HG02642 (cell line): ENCODE measurements around the gene TMEM72.

Experiments
- ATAC-seq: cut with Tn5 transposase; IDR thresholded peaks from one replicate; pipeline ENCODE4 v1.9.1; 2021; ENCODE audit warnings: mild to moderate bottlenecking; ENCODE audit not compliant: unreplicated experiment, poor library complexity

Gene TMEM72

DNA sequence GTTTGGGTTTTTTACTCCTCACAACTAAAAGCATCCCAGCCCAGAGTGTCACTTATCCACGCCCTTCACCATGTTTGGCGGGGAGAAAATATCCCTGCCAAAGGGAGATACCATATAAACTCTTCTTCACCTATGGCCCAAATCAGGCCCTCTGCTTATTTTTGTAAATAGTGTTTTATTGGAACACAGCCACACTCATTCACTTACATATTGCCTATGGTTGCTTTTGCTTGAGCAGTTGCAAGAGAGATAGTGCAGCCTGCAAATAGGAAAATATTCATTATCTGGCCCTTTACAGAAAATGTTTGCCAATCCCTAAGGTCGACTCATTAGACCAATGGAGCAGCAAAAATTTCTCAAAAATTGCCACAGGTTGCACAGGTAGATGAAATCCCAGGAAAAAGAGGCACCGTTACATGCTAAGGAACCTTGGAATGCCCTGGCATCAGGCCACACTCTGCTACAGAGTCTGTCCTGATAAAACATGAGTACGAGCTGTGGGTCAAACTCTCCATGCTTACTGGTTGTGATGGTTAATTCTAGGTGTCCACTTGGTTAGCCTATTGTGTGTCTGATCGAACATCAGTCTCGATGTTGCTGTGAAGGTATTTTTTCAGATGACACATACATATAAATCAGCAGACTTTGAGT, 40.6 kb downstream of the TMEM72 start:
- no peak for ATAC-seq

DNA sequence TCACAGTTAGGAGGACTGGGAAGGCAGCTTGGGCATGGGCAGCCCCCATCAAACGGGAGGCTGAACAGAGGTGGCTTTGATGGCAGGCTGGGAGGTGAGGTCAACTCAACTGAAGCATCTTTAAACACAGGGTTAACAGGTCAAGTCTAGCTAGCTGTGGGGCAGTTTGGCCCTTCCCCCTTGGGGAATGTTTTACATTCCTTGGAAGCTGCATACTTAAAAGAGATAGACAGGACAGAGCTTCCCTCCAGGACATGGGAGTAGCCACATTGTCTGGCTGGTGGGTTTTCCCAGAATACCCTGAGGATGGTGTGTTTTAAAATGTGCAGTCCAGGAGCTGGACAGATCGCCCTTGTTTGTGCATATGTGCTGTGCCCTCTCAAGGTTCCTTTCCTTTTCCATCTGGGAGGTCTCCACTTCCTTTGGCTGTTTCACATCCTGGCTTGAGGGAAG, 41.7 kb downstream of the TMEM72 start:
- no peak for ATAC-seq

DNA sequence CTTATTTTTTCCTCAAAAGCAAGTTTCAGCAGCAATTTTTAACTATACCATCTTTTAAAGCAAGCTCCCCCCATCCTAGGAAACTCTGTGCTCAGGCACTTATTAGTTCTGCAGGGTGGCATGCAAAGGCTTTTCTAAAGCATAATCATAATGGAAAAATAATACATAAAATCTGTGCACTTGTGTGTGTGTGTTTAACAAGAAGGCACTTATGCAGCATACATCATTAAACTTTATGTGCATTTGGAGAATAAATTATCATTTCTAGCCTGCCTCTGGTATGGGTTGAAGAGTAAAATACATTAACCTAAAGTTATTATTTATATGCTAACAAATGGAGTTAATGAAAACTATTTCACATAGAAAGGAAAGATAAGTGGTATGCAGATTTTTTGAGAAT, 42.9 kb downstream of the TMEM72 start:
- ATAC-seq = no peak

DNA sequence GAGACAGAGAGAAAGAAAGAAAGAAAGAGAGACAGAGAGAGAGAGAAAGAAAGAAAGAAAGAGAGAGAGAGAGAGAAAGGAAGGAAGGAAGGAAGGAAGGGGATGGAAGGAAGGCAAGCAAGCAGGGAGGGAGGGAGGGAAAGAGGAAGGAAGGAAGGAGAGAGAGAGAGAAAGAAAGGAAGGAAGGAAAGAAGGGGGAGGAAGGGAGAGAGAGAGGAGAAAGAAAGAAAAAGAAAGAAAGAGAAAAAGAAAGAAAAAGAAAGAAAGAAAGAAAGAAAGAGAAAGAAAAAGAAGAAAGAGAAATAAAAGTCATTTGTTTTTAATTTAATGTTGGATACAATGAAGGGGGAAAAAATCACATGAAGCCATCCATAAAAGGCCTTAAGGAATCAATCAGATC, 43.8 kb downstream of the TMEM72 start:
- no peak for ATAC-seq

DNA sequence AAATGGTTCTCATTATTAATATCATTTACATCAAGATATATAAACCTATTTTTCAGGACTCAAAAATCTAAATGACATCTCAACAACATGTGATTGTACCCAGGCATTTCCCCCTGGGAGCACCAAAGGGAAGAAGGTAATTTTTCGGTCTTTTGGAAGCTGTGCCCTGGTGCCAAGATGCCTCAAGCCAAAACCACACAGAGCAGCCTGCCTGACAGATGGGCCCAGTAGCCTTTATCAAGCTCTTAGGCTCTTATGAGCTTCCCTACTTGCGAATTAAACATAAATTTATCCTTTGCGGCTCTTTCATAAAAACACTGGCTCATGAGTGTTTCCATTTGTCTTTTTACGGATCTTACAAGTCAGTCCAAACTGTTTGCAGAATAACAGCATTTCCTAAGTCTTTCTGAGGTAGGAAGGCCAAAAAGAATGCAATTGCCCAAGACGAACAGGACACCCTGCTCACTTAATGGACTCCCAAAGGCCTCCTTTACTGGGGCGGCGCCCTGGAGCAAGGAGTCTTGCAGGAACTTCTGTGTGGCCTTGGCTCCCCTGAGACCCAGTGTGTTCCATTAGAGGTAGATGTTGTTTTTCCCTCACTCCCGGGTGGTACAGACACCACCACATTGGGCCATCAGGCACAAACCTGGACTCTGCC, 44.4 kb downstream of the TMEM72 start:
- no peak for ATAC-seq

DNA sequence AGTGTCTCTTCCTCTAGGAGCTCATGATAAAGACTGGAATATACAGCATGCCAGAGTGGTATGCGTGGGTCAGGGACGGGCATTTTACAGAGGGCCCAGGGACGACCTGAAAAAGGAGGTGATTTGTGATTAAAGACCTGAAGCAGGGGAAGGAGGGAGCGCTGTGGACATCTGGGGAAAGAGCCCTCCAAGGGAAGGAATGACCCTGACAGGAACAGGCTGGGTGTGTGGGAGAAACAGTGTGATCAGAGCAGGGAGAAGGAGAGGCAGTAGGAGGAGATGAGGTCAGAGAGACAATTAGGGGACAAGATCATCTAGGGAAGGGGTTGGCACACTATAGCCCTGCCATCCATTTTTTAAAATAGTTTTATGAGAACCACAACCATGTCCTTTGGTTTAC, 45.1 kb downstream of the TMEM72 start:
- no peak for ATAC-seq

DNA sequence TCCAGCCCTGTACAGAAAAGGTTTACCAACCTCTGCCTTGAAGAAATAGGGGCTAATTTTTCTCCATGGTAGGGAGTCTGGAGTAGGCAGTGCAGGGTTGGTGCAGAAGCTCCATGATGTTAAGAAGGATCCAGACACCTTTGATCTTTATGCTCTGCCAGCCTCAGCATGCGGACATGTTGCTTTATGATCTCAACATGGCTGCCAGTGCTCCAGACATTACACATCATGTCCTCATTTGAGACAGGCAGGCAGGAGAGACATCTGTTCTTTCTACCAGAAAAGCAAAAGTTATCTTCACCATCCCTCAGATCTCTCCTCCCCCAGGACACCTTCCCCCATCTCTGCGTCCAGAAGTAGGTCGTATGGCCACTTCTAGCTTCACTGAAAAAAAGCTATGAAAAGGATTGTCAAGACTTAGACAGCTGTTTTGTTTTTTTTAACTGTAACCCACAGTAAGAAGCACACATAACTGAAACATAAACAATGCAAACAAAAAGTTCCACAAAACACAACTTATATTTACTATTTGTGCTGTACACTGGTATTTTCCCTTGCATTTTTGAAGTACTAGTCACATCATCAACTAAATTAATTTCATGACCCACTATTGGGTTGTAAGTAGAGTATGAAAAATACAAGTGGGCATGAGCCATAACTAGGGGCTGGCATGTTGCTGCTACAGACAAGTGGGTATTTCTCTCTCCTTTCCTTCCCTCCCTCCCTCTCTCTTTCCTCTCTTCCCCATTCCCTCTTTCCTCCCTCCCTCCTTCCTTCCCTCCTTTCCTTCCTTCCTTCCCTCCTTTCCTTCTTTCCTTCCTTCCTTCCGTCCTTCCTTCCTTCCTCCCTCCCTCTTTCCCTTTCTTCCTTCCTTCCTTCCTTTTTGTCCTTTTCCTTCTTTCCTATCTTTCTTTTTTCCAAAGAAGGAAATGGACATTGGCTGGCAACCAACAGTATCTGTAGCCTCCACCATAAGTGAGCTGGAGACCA, 45.9 kb downstream of the TMEM72 start:
- ATAC-seq = no peak

DNA sequence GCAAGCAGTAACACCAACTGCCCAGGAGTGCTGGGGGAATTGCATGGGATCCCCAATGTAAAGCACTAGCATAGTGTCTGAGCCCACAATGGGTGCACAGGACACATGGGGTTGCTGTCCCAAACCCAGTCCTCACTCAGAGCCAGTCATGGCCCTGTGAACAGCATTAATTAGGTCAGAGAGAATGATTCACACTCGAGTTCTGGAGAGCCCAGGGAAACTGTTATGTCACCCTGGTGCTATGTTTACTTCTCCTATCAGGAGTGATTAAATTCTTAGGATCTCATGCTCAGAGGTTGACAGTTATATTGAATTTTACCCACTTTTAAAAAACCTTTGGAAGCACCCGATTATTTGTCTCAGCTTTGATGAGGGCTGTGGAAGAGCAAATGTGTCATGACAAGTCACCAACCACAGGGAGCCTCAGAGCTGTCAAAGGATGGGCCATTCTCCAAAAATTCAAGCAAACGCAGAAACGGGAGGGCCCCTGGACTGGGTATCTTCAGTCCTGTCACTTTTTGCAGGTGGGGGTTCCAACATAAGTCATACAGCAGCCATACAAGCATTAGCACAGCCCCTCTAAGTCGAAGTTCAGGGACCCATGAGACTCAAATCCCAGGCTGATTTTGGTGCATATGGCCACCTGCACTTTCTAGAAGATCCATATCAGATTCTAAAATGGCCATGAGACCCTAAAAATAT, 47.2 kb downstream of the TMEM72 start:
- ATAC-seq = no peak

DNA sequence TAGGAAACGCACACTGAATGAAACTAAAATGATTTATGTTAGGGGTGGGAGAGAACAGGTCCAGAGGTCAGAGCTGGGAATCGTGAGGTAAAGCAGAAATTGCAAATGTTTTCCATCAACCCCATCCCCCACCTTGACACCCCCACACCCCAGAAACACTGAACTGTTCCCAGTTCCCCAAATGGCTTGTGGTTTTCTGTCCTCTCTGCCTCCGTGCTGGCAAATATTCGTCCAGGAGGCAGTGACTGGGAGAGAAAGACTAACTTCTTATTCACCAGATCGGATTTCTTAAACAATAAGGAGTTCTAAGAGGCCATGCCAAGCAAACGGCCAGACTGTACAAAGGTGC, 47.7 kb downstream of the TMEM72 start:
- no peak for ATAC-seq

DNA sequence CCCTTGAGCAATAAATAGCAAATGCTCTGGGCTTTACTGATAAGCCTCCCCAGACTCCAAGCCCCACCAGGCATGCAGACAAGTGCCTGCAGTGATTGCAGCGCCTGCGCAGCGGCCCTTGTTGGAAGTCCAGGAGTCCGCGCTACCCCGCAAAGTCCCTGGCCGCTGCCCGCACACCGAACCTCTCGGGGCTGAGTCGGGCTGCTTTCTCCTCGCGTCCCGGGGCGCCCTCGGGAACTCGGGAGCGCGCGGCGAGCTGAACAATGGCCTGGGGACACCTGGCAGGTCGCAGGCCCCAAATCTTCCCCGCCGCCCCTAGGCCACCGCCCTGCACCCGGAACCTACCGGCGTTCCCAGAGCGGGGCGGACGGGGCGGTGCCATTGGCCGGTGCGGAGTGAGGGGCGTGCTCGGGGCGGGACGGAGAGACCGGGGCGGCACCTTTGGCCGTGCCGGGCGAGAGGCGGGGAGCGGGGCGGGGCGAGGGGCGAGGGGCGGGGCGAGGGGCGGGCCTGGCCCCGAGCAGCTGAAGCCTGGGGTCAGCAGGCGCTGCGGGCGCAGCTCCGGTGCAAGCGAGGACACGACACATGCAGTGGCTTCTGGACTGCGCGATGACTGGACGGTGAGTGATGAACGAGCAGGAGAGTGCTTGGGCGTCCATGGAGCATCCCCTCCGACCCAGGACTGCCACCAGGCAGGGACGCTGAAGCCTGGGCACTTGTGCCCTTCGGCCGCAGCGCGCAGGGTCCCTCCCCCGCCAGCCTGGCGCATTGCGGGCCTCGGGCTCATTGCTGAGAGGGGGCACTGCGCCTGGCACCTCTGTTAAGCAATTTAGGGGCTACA, 48.3 kb downstream of the TMEM72 start, which contains the start of gene RASSF4:
TSS of gene RASSF4 (plus strand) at position 556 of the 841 bp plus-strand sequence. CDS start 10,401 bp downstream, outside the sequence.
- peak; percentile 98 for ATAC-seq

DNA sequence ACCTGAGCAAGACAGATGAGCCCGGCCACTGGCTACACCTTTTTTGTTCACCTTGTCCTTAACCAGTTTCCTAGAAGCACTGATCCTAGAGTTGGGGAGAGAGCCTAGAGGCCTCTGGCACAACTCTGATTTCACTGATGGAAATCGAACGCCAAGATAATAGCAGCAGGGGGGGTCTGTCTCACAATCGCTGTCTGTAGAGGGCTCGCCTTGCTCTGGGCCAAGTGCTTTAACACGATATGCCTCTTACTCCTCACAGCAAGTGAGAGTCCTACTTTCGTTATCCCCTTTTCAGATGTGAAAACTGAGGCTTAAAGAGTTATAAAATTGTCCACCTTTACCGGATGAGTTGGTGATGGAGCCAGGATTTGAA, 48.9 kb downstream of the TMEM72 start:
- no peak for ATAC-seq

DNA sequence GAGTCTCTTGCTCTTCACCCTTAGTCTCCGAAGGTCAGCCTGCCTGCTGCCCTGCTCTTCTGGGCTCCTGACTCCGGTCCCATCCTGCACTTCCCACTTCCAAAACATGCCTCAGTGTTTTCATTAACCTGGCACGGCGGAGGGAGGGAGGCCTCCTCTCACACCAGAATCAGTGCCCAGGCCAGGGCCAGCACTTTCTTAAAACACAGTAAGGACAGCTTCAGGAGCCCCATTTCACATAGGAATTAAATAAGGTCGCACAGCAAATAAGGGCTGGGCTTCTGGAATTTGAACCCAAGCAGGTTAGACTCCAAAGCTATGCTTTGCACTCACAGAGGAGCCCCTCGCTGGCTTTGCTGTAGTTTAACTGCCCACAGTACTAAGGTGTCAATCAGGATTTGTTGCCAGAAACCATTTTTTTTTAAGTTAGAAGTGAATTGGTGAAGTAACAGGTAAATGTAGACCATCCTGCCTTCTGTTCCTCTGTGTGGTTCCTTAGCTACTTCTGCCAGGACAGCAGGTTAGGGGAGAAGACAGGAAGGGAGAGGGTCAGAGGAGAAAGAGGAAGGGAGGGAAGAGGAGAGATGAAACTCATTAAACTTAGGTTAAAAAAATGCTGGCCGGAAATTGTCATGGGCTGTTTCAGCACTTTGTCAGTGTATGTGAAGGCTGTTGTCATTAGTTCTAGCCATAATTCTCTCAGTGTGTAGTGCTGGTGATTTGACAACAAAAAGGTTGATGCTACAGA, 49.5 kb downstream of the TMEM72 start:
- no peak for ATAC-seq

DNA sequence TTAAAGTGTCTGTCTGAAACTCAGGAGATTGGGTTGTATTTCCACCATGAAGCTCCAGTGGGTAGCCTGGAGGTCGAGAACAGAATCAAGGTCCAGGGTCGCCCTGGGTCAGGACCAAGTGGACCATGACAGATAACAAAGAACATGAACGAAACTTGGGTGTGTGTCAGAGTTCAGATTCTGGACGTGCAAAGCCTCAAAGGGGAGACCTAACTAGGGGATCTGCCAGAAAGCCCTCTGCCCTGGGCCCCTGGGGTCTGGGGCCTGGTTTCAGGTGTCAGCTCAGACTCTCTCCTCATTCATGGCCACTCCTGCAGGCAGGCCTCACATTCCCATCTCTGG, 50.1 kb downstream of the TMEM72 start:
- ATAC-seq = no peak

DNA sequence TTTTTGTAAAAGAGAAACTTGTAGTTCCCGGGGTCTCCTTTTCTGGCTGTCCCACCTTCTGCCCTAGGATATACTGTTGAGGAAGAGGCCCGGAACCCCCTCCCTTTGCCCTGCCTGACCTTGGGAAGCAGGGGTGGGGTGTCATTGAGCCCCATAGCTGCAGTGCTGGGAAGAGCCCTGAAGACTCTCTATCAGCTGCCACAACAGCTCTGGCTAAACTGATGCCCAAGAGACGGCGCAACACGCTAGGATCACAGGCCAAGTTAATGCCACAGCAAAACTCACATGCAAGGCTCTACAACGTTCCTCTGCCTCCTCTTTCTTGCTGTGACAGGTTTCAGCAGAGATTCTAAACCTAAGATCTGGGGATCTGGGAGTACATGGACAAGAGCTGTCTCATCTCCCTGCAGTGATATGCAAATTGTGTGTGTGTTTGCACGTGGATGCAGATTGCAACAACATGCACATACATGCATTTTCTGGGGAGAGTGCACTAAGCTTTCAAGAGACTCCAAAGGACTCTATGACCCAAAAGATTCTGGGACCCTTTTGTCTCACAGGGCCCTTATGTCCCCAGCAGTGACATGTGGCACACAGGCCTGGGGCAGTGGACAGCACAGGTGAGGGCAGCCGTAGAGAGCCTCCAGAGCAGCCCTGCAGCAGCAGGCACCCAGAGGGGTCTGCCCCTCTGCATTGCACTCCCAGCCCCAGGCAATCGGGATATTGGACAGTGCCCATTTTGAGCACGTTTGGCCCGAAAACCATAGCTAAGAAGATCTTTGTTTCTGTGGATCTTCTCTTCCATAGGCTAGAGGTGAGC, 51.0 kb downstream of the TMEM72 start:
- no peak for ATAC-seq

DNA sequence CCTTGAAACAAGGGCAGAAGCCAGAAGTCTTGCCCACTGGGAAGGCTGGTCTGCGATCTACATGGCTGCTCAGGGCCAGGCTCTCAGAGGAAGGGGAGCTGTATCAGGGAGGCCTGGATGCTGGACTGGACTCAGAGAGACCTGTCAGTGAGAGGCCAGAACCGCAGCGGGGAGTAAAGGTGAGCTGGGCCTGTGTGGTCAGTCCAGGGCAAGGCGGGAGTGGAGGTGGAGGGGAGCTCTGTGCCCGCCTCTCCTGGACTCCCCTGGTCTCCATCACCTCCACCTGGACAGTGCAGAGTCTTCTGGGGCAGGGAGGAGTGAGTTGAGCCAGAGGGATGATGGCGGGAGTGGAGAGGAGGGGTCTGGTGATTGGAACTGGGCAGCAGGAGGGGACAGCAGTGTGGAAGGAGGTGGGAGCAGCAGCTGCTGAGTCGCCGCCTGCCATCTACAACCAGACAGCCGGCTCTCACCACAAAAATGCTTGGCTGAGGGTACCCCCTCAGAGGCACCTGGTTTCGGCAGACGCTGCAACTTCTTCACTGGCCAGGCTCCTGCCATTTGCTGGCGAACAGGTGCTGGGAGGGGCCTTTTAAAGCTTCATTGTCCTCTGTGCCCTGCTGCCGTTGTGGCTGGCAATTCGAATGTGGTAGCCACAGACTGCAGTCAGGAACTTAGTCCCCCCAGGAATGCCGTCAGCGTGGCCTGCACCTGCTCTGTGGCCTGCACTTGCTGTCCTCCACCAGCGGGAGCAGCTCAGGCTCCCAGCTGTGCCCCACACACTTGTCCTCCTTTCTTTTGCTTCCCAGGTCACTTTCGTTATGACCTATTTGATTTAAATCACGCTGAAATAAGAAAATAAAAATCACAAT, 52.0 kb downstream of the TMEM72 start:
- no peak for ATAC-seq

DNA sequence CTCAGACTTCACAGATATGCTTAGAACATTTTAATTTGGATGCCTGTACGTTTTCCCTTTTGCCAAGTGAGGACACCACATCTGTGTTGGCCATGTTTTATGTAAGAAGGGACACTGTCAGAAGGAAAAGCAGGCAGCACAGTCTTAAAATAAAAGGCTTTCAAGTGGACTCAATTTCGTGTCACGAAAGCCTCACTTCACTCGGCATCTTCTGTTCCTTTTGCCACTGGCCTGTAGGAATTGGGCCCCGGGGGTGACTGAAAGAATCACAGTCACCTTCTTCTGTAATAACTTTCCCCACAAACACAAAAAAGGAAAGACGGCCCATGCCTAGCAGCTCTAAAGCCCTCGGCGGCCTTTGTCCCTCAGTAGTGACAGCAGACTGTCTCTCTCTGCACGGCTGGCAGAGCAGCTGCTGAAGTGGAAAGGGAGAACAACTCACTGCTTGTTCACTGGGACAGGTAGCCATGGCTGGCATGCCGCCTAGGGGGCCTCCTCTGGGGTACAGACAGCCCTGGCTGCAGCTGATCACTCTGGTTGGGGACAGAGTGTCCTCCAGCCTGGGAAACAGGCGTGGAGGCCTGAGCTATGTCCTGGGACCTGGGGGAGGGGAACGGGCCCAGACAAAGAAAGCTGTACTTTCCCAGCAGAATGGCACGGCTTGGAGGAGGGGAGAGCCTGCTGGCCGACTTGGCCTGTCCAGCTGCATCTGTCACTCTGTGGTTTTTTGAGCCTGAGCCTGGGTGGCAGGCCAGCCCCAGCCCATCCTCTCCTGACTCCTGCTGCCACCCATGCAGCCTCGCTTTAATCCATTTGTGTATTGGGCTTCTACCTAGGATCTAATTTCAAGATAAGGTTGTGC, 52.9 kb downstream of the TMEM72 start:
- ATAC-seq = peak; percentile 11
